ENCODE results near the gene TNKS2. TPM values are rescaled to one million over a fixed set of nuclear protein-coding genes. Genes with fewer than 3 reads are reported as not detected.

The TNKS2 gene
- polyA plus RNA-seq, 1 of the 3 experiments (the other 2 are of a cell fraction) = 12.5 TPM

- H3K36me3 ChIP-seq (replicated peaks in 1 of 2; ENCODE audit: control insufficient read depth in 1 of 2, insufficient read depth in 2 of 2, low read length in 1 of 2) = no peaks in the 10 kb centered on the region
- no peaks in the 10 kb centered on the region for H3K27me3 ChIP-seq (ENCODE audit: insufficient read depth)
- no peak overlapping the region for H3K4me3 ChIP-seq (ENCODE audit: low read depth in 2 of 2, low read length in 1 of 2)
- H3K9me3 ChIP-seq = no peaks in the 10 kb centered on the region
- CTCF ChIA-PET = no interaction called here
- 75% methylated on average over 3 of the region's 3 CpGs for WGBS (ENCODE audit: low lambda C conversion rate)
- no peaks in the 10 kb centered on the region for H4K20me1 ChIP-seq (ENCODE audit: insufficient read depth)
- no peaks in the 10 kb centered on the region for H3F3A ChIP-seq (replicated peaks; ENCODE audit: insufficient read depth)
- no peaks in the 10 kb centered on the region for H3K4me1 ChIP-seq (ENCODE audit: control insufficient read depth in 1 of 2, insufficient read depth in 2 of 2, low read depth in 1 of 2, low read length in 1 of 2)
- no peak overlapping the region for H3K9ac ChIP-seq
- H3K9me2 ChIP-seq = no peaks in the 10 kb centered on the region
- H3K4me2 ChIP-seq = no peak overlapping the region
- TF ChIP-seq TAF1 (IDR thresholded peaks at IDR 0.05; ENCODE audit: borderline replicate concordance, low read depth, low read length) (no peak), YY1 (IDR thresholded peaks at IDR 0.05; ENCODE audit: low read depth) (no peak), USF2 (IDR thresholded peaks at IDR 0.05; ENCODE audit: borderline replicate concordance, low read depth, low read length) (no peak), RFX5 (IDR thresholded peaks at IDR 0.05; ENCODE audit: low read length) (no peak), IRF3 (IDR thresholded peaks at IDR 0.05; ENCODE audit: low read depth, low read length) (no peak), USF1 (IDR thresholded peaks at IDR 0.05; ENCODE audit: borderline replicate concordance, low read depth) (no peak), RXRA (IDR thresholded peaks at IDR 0.05; ENCODE audit: borderline replicate concordance, low read depth) (no peak), EP300 (IDR thresholded peaks at IDR 0.05; ENCODE audit: borderline replicate concordance in 1 of 2, low read depth in 1 of 2, low read length in 1 of 2) (no peak), EZH2phosphoT487 (IDR thresholded peaks at IDR 0.05; ENCODE audit: borderline replicate concordance, low read depth) (no peak), TCF12 (IDR thresholded peaks at IDR 0.05) (no peak), SIN3A (IDR thresholded peaks at IDR 0.05; ENCODE audit: borderline replicate concordance, low read depth, low read length) (no peak), CHD2 (IDR thresholded peaks at IDR 0.05; ENCODE audit: low read length, partially characterized antibody) (no peak), JUND (IDR thresholded peaks at IDR 0.05) (no peak), ELF1 (IDR thresholded peaks at IDR 0.05) (no peak), MXI1 (IDR thresholded peaks at IDR 0.05; ENCODE audit: low read depth, low read length) (no peak), CTCF (IDR thresholded peaks at IDR 0.05) (no peak), MAX (IDR thresholded peaks at IDR 0.05; ENCODE audit: low read depth) (no peak), FOXJ3 (CRISPR knock-in tag; IDR thresholded peaks at IDR 0.05) (no peak), FOSL2 (IDR thresholded peaks at IDR 0.05; ENCODE audit: borderline replicate concordance, low read depth) (no peak), MEF2A (IDR thresholded peaks at IDR 0.05; ENCODE audit: borderline replicate concordance, low read depth) (no peak)
- H2AFZ ChIP-seq (ENCODE audit: low read depth) = no peak overlapping the region
- no peaks in the 10 kb centered on the region for H3K79me2 ChIP-seq (ENCODE audit: insufficient read depth)
- H3K27ac ChIP-seq (ENCODE audit: low read depth in 2 of 2, low read length in 1 of 2) = no peak overlapping the region
- POLR2A ChIA-PET = no interaction called here
- DNase-seq = no peak
These were observed 22.0 kb upstream of the TNKS2 start for GRCh38 chr10:91776266-91776665.
